Retinal pigment epithelial cell (primary cell): ENCODE measurements around the gene ORC1.

ENCODE experiments used
- DNase-seq: peaks from one replicate; pipeline ENCODE4 v3.0.0-alpha.2; 2010; ENCODE audit warnings: low read depth
- H3K4me3 ChIP-seq: 2 replicates; pipeline ENCODE4 v1.5.1; 2011; ENCODE audit warnings: mild to moderate bottlenecking, low read length, control low read depth, moderate library complexity
- TF ChIP-seq, protein P1 (sequence below): conservative IDR thresholded peaks from 2 replicates; pipeline ENCODE4 v1.5.1; 2011; ENCODE audit warnings: low read depth, low read length, control low read depth, inconsistent platforms

ORC1 gene

DNA sequence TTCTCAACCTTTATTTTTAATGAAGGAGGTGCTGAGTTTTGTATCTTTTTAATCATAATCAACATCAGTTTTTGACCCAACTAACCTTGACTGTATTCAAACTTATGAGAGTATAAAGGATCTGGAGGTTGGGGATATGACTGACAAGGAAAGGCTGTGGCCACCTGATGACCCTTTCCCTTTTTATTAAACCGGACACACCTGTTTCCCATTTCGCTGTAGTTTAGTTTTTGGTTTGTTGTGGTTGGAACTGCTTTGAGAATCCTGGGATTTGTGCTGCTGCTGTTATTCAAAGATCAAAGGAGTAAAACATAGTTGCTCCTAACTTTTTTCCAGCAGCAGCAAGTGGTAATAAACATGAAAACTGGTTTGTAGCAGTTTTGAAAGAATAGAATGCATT, 12.6 kb upstream of the ORC1 start:
- TF ChIP-seq, protein P1, sequence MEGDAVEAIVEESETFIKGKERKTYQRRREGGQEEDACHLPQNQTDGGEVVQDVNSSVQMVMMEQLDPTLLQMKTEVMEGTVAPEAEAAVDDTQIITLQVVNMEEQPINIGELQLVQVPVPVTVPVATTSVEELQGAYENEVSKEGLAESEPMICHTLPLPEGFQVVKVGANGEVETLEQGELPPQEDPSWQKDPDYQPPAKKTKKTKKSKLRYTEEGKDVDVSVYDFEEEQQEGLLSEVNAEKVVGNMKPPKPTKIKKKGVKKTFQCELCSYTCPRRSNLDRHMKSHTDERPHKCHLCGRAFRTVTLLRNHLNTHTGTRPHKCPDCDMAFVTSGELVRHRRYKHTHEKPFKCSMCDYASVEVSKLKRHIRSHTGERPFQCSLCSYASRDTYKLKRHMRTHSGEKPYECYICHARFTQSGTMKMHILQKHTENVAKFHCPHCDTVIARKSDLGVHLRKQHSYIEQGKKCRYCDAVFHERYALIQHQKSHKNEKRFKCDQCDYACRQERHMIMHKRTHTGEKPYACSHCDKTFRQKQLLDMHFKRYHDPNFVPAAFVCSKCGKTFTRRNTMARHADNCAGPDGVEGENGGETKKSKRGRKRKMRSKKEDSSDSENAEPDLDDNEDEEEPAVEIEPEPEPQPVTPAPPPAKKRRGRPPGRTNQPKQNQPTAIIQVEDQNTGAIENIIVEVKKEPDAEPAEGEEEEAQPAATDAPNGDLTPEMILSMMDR, result no peak
- H3K4me3 ChIP-seq, result no peak overlapping the region
- DNase-seq, result no peak

DNA sequence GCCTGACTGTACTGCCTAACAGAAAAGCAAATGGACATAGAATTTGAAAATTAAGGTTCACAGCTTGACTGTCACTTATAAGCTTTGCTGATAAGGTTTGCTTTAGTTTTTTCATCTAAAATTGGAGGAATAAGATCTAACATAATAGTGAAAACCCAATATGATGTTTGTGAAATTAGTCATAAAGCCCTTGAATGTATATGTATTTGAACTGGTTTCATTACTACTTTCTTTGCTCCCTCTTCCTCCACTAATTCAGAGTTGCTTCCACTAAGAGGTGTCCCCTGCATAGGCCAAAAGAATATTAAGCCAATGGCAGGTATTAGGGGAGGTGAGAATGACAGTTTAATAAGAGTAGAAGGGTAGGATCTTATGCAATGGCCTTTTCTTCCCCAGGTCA, 10.7 kb upstream of the ORC1 start:
- H3K4me3 ChIP-seq, result no peak overlapping the region
- no peak for DNase-seq
- TF ChIP-seq, protein P1, result no peak

DNA sequence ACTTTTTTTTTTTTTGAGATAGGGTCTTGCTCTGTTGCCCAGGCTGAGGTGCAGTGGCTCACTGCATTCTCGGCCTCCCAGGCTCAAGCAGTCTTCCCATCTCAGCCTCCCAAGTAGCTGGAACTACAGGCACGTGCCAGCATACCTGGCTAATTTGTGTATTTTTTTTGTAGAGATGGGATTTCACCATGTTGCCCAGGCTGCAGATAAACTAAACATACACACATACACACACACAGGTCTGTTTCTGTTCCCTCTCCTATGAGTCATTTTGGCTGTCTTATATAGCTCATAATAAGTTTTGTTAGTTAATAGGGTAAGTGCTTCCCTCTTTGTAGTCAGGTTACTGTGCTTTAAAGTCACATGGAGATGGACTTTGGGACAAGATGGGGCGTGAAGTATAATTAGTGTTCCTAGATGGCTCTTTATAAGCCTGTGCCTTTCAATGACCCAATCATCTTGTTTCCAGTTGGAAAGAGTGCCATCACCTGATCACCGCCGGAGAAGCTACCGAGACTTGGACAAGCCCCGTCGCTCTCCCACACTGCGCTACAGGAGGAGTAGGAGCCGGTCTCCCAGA, 9.3 kb upstream of the ORC1 start:
- TF ChIP-seq, protein P1, result no peak
- H3K4me3 ChIP-seq, result no peak overlapping the region
- no peak for DNase-seq

DNA sequence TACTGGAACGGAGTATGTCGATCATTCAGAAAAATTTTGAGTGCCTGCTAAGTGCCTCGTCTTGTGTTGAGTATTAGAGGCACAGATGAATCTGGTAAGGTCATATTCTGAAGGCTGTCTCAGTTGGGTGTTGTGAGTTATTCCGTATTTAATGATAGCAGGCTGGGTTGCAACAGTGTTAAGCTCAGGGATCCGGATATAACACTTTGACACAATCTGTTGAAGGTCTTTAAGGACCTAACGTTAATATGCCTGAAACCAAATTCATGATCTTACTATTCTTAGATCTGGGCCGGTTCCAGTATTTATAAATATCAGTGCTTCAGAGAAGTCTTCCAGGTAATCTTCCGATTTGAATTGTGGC, 734 bp upstream of the ORC1 start:
- TF ChIP-seq, protein P1, result no peak
- peak overlapping the region; percentile 77 for H3K4me3 ChIP-seq
- no peak for DNase-seq

DNA sequence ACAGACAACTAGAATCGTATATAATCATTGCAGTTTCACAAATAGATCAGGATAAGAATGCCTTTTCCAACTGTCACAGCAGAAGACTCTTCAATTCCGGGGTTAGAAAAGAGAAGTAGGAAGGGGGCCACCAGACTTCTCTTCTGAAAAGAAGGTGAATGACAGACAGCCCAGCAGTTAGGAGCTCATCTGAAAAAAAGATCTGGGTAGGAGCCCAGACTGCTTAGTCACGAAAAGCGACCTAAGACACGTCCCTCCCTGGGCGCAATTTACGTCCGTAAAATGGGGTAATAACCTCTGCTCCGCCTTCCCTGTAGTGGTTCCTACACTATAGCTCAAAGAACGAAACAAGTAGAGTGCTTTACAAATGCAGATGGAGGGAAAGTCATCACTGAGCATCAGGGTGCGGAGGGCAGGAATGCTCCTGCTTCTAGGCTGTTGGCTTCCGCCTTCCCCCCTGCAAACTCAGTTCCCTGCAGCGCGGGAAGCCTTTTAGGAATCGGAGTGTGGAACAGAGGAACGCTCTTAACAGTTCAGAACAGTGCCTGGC, 582 bp downstream of the ORC1 start:
- TF ChIP-seq, protein P1, result no peak
- peak overlapping the region; percentile 77 for H3K4me3 ChIP-seq

DNA sequence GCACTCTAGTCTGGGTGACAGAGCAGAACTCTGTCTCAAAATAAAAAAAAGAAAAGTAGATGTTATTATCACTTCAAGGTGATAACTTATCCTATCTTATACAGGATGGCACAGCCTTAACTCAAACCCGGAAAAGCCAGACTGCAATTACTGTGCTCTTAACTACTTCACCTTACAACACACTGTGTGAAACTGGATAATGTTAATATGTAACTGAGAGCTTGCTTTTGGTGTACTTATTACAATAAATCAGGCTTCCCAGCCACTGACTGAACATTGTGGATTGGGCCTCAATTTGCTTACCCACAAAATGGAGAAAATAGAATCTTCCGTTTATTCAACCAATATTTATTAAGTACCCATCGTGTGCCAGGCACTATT, 1.4 kb downstream of the ORC1 start:
- H3K4me3 ChIP-seq, result no peak overlapping the region
- DNase-seq, result no peak
- TF ChIP-seq, protein P1, result no peak

More for the DNA sequence above, 582 bp downstream of the ORC1 start:
- no peak for DNase-seq

DNA sequence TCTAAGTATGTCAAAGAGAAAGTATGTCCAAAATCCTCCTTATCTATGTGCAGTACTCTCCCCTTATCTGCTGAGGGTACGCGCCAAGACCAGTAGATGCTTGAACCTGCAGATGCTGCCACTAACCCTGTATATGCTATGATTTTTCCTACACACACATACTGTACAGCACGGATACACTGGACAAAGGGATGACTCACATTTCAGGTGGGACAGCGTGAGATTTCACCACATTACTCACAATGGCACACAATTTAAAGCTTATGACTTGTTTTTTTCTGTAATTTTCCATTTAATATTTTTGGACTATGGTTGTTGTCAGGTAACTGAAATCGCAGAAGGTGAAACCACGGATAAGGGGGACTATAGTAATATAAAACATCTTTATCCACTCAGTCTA, 4.1 kb downstream of the ORC1 start:
- no peak for DNase-seq
- no peak overlapping the region for H3K4me3 ChIP-seq
- TF ChIP-seq, protein P1, result no peak
